MM.1S (cell line): ENCODE results near the gene G6PD.
"Not testable (repeated sequence)": the region's sequence is repeated elsewhere in the genome, so short reads cannot be mapped to it uniquely, and the experiment has no call there.

ENCODE experiments used
- DNase-seq: peaks from one replicate; pipeline ENCODE4 v3.0.0-alpha.2; 2015
- H2AFZ ChIP-seq: fragments of 300-600 bp; sonication (generic); 2 replicates; pipeline ENCODE4 v1.6.0; 2016; ENCODE audit warnings: antibody characterized with exemption, low read length
- H3F3A ChIP-seq: fragments of 300-600 bp; sonication (generic); 2 replicates; pipeline ENCODE4 v1.6.1; 2016; ENCODE audit warnings: mild to moderate bottlenecking, antibody characterized with exemption, low read length, moderate library complexity, mixed read lengths; ENCODE audit not compliant: insufficient read depth
- H3K27ac ChIP-seq: fragments of 300-600 bp; sonication (generic); 2 replicates; pipeline ENCODE4 v1.5.1; 2016; ENCODE audit warnings: mild to moderate bottlenecking, low read length
- H3K27me3 ChIP-seq: fragments of 300-600 bp; sonication (generic); replicated peaks from 2 replicates; pipeline ENCODE4 v1.6.0; 2016; ENCODE audit warnings: low read length; ENCODE audit not compliant: insufficient read depth
- H3K36me3 ChIP-seq: fragments of 300-600 bp; sonication (generic); replicated peaks from 2 replicates; pipeline ENCODE4 v1.6.1; 2016; ENCODE audit warnings: mild to moderate bottlenecking, low read length, mixed read lengths; ENCODE audit not compliant: insufficient read depth
- H3K4me1 ChIP-seq: fragments of 300-600 bp; sonication (generic); 2 replicates; pipeline ENCODE4 v1.6.1; 2016; ENCODE audit warnings: low read length, mixed read lengths
- H3K4me2 ChIP-seq: fragments of 300-600 bp; sonication (generic); 2 replicates; pipeline ENCODE4 v1.6.0; 2016; ENCODE audit warnings: low read depth, low read length
- H3K4me3 ChIP-seq: fragments of 300-600 bp; sonication (generic); 2 replicates; pipeline ENCODE4 v1.5.1; 2016; ENCODE audit warnings: low read length, mixed read lengths
- H3K79me2 ChIP-seq: fragments of 300-600 bp; sonication (generic); 2 replicates; pipeline ENCODE4 v1.6.1; 2016; ENCODE audit warnings: mixed run types, low read length, mixed read lengths
- H3K9ac ChIP-seq: fragments of 300-600 bp; sonication (generic); 2 replicates; pipeline ENCODE4 v1.6.1; 2016; ENCODE audit warnings: low read length, mixed read lengths
- H3K9me2 ChIP-seq: fragments of 300-600 bp; sonication (generic); replicated peaks from 2 replicates; pipeline ENCODE4 v1.6.1; 2016; ENCODE audit warnings: mild to moderate bottlenecking, low read length, mixed read lengths; ENCODE audit not compliant: insufficient read depth
- H3K9me3 ChIP-seq: fragments of 300-600 bp; sonication (generic); replicated peaks from 2 replicates; pipeline ENCODE4 v1.6.1; 2016; ENCODE audit warnings: mild to moderate bottlenecking, low read length, mixed read lengths; ENCODE audit not compliant: insufficient read depth
- H4K20me1 ChIP-seq: fragments of 300-600 bp; sonication (generic); 2 replicates; pipeline ENCODE4 v1.6.1; 2016; ENCODE audit warnings: mild to moderate bottlenecking, low read length, moderate library complexity, mixed read lengths; ENCODE audit not compliant: insufficient read depth

The G6PD gene

GRCh38 chrX:154573061-154573460 is 26.4 kb upstream of the G6PD start:
- H3K79me2 ChIP-seq, H3K9ac ChIP-seq, H3K4me2 ChIP-seq, H2AFZ ChIP-seq, H3K9me2 ChIP-seq, H3F3A ChIP-seq, H3K27ac ChIP-seq, H3K36me3 ChIP-seq, H3K27me3 ChIP-seq, H3K9me3 ChIP-seq, H3K4me1 ChIP-seq, DNase-seq, H4K20me1 ChIP-seq, H3K4me3 ChIP-seq: not testable (repeated sequence)

DNA sequence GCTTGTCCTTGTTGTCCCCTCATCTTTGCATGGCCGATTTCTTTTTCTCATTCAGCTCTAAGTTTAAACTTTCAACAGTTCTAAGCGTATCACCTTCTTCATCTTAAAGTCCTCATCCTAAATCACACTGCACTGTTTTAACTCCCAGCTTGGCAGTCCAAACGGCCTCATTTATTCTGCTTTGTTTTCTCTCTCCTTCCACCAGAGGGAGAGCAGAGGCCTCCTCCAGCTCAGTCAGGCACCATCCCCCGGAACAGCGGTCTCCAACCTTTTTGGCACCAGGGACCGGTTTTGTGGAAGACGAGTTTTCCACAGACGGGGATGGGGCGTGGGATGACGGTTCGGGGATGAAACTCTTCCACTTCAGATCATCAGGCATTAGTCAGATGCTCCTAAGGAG is 23.7 kb upstream of the G6PD start:
- DNase-seq, H3K9ac ChIP-seq, H3K9me3 ChIP-seq, H3K79me2 ChIP-seq, H3K4me3 ChIP-seq, H3F3A ChIP-seq, H3K27me3 ChIP-seq, H3K9me2 ChIP-seq, H2AFZ ChIP-seq, H3K36me3 ChIP-seq, H3K4me1 ChIP-seq, H3K4me2 ChIP-seq, H3K27ac ChIP-seq, H4K20me1 ChIP-seq: not testable (repeated sequence)

GRCh38 chrX:154562295-154562694 is 15.6 kb upstream of the G6PD start:
- H4K20me1 ChIP-seq, H3K9ac ChIP-seq, H3K27me3 ChIP-seq, H3K9me3 ChIP-seq, H3K27ac ChIP-seq, H3K4me3 ChIP-seq, H3K4me1 ChIP-seq, DNase-seq, H3F3A ChIP-seq, H3K79me2 ChIP-seq, H3K36me3 ChIP-seq, H3K4me2 ChIP-seq, H2AFZ ChIP-seq, H3K9me2 ChIP-seq: not testable (repeated sequence)

GRCh38 chrX:154560326-154560725 is 13.7 kb upstream of the G6PD start:
- H3K79me2 ChIP-seq, H3K9me2 ChIP-seq, H3K36me3 ChIP-seq, H3F3A ChIP-seq, H2AFZ ChIP-seq, H3K4me3 ChIP-seq, H3K4me2 ChIP-seq, H3K4me1 ChIP-seq, H3K9ac ChIP-seq, H3K27ac ChIP-seq, H3K9me3 ChIP-seq, H3K27me3 ChIP-seq, DNase-seq, H4K20me1 ChIP-seq: not testable (repeated sequence)

- not testable (repeated sequence) for H3K27me3 ChIP-seq, H4K20me1 ChIP-seq, H3K4me3 ChIP-seq, H3K27ac ChIP-seq, H3K4me2 ChIP-seq, H2AFZ ChIP-seq, H3K4me1 ChIP-seq, H3K36me3 ChIP-seq, H3K9ac ChIP-seq, DNase-seq, H3K9me2 ChIP-seq, H3K79me2 ChIP-seq, H3K9me3 ChIP-seq, H3F3A ChIP-seq
Observed at GRCh38 chrX:154558896-154559295, 12.2 kb upstream of the G6PD start.

GRCh38 chrX:154558060-154558690 is 11.5 kb upstream of the G6PD start:
- H3K36me3 ChIP-seq, H4K20me1 ChIP-seq, H3K9ac ChIP-seq, H3K27me3 ChIP-seq, DNase-seq, H2AFZ ChIP-seq, H3K79me2 ChIP-seq, H3K4me1 ChIP-seq, H3F3A ChIP-seq, H3K9me2 ChIP-seq, H3K4me2 ChIP-seq, H3K27ac ChIP-seq, H3K9me3 ChIP-seq, H3K4me3 ChIP-seq: not testable (repeated sequence)

GRCh38 chrX:154552112-154552806 is 5.6 kb upstream of the G6PD start:
- not testable (repeated sequence) for DNase-seq, H3K9me3 ChIP-seq, H3K9ac ChIP-seq, H3K27ac ChIP-seq, H3K4me2 ChIP-seq, H3K4me3 ChIP-seq, H3K27me3 ChIP-seq, H4K20me1 ChIP-seq, H3K9me2 ChIP-seq, H3K4me1 ChIP-seq, H3F3A ChIP-seq, H3K36me3 ChIP-seq, H2AFZ ChIP-seq
- peaks cover 45% of the 10 kb centered on the region for H3K79me2 ChIP-seq
